Activated CD4-positive, alpha-beta memory T cell treated with anti-CD3 and anti-CD28 coated beads for 36 hours (primary cell): ENCODE data around the gene PLBD2. TPM values are rescaled to one million over a fixed set of nuclear protein-coding genes. Genes with fewer than 3 reads are reported as not detected.
A peak's percentile ranks its signal among the peaks of the same experiment; 100 is the strongest.

ENCODE experiments used
- CTCF ChIA-PET: fragments of 350-600 bp; sonication (Branson Sonifier 250); formaldehyde crosslinking; loops from one replicate; lab custom pipeline; 2021; ENCODE audit warnings: antibody characterized with exemption, inconsistent platforms; lab: Charles Lee
- POLR2A ChIA-PET: fragments of 350-600 bp; sonication (Branson Sonifier 250); formaldehyde crosslinking; loops from one replicate; lab custom pipeline; 2021; ENCODE audit warnings: antibody characterized with exemption; lab: Charles Lee
- DNase-seq: peaks from one replicate; pipeline ENCODE4 v3.0.0-alpha.2; 2020
- H3K27ac Mint-ChIP-seq: one replicate; pipeline ENCODE4 v1.8.0; 2021; ENCODE audit warnings: mixed read lengths
- H3K27me3 Mint-ChIP-seq: one replicate; pipeline ENCODE4 v1.8.0; 2021; ENCODE audit warnings: mixed read lengths
- H3K36me3 Mint-ChIP-seq: one replicate; pipeline ENCODE4 v1.8.0; 2021; ENCODE audit warnings: mixed read lengths
- H3K4me1 Mint-ChIP-seq: one replicate; pipeline ENCODE4 v1.8.0; 2021; ENCODE audit warnings: low read depth, mixed read lengths
- H3K4me3 Mint-ChIP-seq: one replicate; pipeline ENCODE4 v1.8.0; 2021; ENCODE audit warnings: mild to moderate bottlenecking, mixed read lengths
- H3K9me3 Mint-ChIP-seq: one replicate; pipeline ENCODE4 v1.8.0; 2021; ENCODE audit warnings: mixed read lengths
- intact Hi-C: fragments of 100-400 bp; cut with micrococcal nuclease; formaldehyde crosslinking; loops from one replicate; pipeline ENCODE4 v1.15.1; 2023
- total RNA-seq, 2 experiments: library from RNA; stranded (reverse); gene quantifications; one replicate each; pipeline ENCODE4 v1.2.3, GENCODE V29; 2021

PLBD2 gene
- total RNA-seq, 2 experiments from 2014 or later: 18.3 to 18.8 TPM

DNA sequence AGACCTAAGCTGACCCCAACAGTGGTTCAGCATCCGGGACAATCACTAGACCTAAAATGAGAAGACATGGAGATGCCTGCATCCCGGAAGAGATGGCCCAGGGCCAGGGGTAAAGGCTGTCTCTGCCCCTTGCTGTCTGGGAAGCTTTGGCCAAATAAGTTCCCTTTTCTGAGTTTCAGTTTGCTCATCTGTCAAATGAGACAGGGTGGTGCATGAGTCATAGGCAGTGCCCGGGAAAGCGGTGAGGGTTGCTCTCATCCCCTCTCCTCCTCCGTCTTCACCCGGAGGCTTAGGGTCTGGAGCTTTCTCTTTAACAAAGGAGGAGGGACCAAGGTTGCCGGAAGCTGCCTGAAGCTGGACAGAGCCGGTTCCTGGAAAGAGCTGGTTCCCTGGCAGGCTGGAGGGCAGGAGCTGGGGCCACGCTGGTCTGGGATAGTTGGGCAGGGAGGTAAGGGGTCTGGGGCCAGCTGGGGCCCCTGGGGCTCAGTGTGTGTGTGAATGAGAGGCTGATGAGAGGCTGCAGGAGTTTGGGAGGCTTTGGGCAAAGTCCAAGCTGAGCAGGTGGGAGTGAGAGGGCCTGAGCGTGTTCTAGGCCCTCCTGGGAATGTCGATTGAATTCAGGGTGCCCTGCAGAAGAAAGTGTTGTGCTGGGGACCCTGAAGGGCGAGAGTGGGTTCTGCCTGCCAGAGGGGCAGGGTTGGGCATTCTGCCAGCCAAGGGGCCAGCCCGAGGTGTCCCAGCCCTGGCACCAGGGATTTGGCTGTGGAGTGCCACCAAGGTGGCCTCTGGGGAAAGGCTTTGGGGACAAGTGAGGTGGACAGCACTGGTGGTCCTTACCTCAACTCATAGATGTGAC is 63.9 kb downstream of the PLBD2 start, which contains the start of gene SDSL:
Gene SDSL (plus strand): TSS at position 351 of the 856 bp plus-strand sequence. CDS start 5,603 bp downstream, outside the sequence.
- H3K27ac Mint-ChIP-seq: no peak within 1 kb of the TSS
- POLR2A ChIA-PET: no interaction called here

DNA sequence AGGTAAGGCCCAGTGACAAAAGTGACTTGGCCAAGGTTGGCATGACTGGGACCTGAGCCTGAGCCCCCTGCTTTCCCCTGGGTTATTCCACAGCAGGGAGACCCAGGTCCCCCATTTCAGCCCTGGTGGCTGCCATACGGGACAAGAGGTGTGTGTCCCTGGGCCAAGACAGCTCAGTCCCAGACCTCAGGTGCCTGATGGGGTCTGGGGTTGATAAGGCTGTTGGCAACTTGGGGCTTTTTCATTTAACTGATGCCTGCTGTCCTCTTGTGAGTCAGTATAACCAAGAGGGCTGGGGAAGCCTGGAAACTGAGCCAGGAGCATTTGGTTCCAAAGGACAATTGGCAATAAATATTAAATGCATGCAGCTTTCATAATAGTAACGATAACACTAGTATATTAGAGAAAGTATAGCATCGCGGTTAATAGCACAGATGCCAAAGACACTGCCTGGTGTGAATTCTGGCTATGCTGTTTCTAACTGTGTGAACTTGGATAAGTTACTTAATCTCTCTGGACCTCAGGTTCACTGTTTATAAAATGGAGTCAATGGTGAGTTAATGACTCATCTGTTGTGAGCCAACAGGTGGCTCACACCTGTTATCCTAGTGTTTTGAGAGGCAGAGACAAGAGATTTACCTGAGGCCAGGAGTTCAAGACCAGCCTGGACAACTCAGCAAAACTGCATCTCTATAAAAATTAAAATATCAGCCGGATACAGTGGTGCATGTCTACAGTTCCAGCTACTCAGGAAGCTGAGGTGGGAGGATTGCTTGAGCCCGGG is 64.7 kb downstream of the PLBD2 start:
- Mint-ChIP-seq H3K4me3 (no peak overlapping the region), H3K9me3 (no peaks in the 10 kb centered on the region), H3K36me3 (no peaks in the 10 kb centered on the region), H3K4me1 (peaks cover 9% of the 10 kb centered on the region), H3K27ac (no peak overlapping the region), H3K27me3 (peaks cover 5% of the 10 kb centered on the region)
- no peak for DNase-seq
- CTCF ChIA-PET: interaction anchor here (1.0 kb wide), 1 partner anchor 215 kb away, joined by 3 read pairs; no protein-coding TSS in a partner anchor
- POLR2A ChIA-PET: no interaction called here
- intact Hi-C loops: no loop called here

More for the DNA sequence above, 63.9 kb downstream of the PLBD2 start, which contains the start of gene SDSL:
- Mint-ChIP-seq H3K27me3 (peaks cover 5% of the 10 kb centered on the region), H3K9me3 (no peaks in the 10 kb centered on the region), H3K4me1 (peaks cover 9% of the 10 kb centered on the region), H3K4me3 (no peak within 1 kb of the TSS), H3K36me3 (no peaks in the 10 kb centered on the region)
- intact Hi-C loops: no loop called here
- CTCF ChIA-PET: interaction anchor here (0.7 kb wide), 1 partner anchor 24 kb away, joined by 3 read pairs; no protein-coding TSS in a partner anchor
- peak; percentile 67 for DNase-seq

DNA sequence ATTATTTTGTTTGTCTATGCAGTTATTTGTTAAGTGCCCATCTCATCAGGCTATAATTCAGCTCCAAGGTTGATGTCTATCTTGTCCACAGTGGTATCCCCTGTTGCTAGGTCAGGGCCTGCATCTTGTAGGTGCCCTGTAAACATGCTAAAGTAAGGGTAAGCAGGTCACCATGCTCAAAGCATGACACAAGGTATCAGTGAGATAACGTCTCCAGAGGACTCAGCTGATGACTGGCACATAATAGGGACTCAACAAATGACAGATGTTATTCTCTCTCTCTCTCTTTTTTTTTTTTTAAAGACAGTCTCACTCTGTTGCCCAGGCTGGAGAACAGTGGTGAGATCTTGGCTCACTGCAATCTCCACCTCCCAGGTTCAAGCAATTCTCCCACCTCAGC is 66.1 kb downstream of the PLBD2 start:
- intact Hi-C loops: loop anchor here (2.0 kb wide), 1 partner anchor 112 kb away; no protein-coding TSS in a partner anchor
- POLR2A ChIA-PET: no interaction called here
- H3K36me3 Mint-ChIP-seq: no peaks in the 10 kb centered on the region

GRCh38 chr12:113424915-113425823 is 66.8 kb downstream of the PLBD2 start:
- H3K4me3 Mint-ChIP-seq: no peak overlapping the region
- peaks cover 9% of the 10 kb centered on the region for H3K4me1 Mint-ChIP-seq
- CTCF ChIA-PET: interaction anchor here (0.6 to 2.1 kb wide), 28 partner anchors 9 to 432 kb away, joined by 3 to 14 read pairs (median 4); partner anchors contain the start of genes SDS and SLC8B1
- DNase-seq: peak; percentile 76
- no peak overlapping the region for H3K27ac Mint-ChIP-seq
- POLR2A ChIA-PET: no interaction called here
- no peaks in the 10 kb centered on the region for H3K36me3 Mint-ChIP-seq
- peaks cover 7% of the 10 kb centered on the region for H3K27me3 Mint-ChIP-seq
- no peaks in the 10 kb centered on the region for H3K9me3 Mint-ChIP-seq
- intact Hi-C loops: loop anchor here (1.0 to 2.0 kb wide), 2 partner anchors 112 to 228 kb away; no protein-coding TSS in a partner anchor

More for the DNA sequence above, 66.1 kb downstream of the PLBD2 start:
- Mint-ChIP-seq H3K4me1 (peaks cover 9% of the 10 kb centered on the region), H3K27ac (no peak overlapping the region), H3K4me3 (no peak overlapping the region), H3K9me3 (no peaks in the 10 kb centered on the region), H3K27me3 (peaks cover 7% of the 10 kb centered on the region)
- CTCF ChIA-PET: interaction anchor here (0.6 to 2.1 kb wide), 15 partner anchors 8 to 432 kb away, joined by 3 to 14 read pairs (median 5); partner anchors contain the start of gene SLC8B1
- DNase-seq: no peak

- intact Hi-C loops: loop anchor here (1.0 to 2.0 kb wide), 2 partner anchors 113 to 229 kb away; no protein-coding TSS in a partner anchor
- Mint-ChIP-seq H3K27ac (no peak overlapping the region), H3K4me3 (no peak overlapping the region), H3K36me3 (no peaks in the 10 kb centered on the region), H3K4me1 (peaks cover 9% of the 10 kb centered on the region), H3K9me3 (no peaks in the 10 kb centered on the region), H3K27me3 (peaks cover 9% of the 10 kb centered on the region)
- ChIA-PET CTCF (interaction anchor here (0.6 to 2.1 kb wide), 27 partner anchors 9 to 433 kb away, joined by 3 to 14 read pairs (median 4); partner anchors contain the start of genes SDS and SLC8B1), POLR2A (no interaction called here)
- DNase-seq: no peak
Measured at GRCh38 chr12:113425960-113426453, 67.6 kb downstream of the PLBD2 start.

DNA sequence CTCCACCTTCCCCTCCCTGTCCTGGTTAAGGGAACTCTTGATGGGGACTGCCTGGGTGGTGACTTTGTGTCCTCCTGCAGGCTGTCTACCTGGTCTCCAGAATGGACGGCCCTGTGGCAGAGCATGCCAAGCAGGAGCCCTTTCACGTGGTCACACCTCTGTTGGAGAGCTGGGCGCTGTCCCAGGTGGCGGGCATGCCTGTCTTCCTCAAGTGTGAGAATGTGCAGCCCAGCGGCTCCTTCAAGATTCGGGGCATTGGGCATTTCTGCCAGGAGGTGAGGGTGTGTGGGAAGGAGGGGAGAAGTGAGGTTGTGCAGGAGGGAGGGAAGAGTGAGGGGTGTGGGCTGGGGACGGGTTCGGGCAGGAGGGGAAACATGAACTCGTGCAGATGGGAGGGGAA is 69.5 kb downstream of the PLBD2 start:
- H3K27ac Mint-ChIP-seq: no peak overlapping the region
- ChIA-PET POLR2A (no interaction called here), CTCF (no interaction called here)
- no peak for DNase-seq
- peaks cover 11% of the 10 kb centered on the region for H3K27me3 Mint-ChIP-seq
- H3K9me3 Mint-ChIP-seq: no peaks in the 10 kb centered on the region
- intact Hi-C loops: no loop called here
- H3K4me3 Mint-ChIP-seq: no peak overlapping the region
- H3K4me1 Mint-ChIP-seq: no peaks in the 10 kb centered on the region
- no peaks in the 10 kb centered on the region for H3K36me3 Mint-ChIP-seq

DNA sequence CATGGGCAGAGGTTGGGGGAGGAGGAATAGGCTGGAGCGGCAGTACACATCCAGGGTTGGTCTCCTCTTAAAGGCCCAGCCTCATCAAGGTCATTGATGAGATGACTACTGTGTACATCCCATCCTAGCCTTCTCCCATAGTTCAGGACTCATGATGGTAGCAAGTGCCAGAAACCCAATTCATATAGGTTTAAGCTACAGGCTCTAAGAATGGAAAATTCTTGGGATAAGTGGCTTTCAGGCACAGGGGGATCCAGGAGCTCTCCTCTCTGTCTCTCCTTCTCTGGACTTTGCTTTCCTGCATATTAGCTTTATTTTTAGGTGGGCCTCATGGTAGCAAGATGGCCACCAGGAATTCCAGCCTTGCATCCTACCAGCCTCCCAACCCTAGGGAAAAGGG is 70.1 kb downstream of the PLBD2 start:
- Mint-ChIP-seq H3K4me1 (no peaks in the 10 kb centered on the region), H3K36me3 (no peaks in the 10 kb centered on the region), H3K9me3 (no peaks in the 10 kb centered on the region), H3K27ac (no peak overlapping the region), H3K27me3 (peaks cover 11% of the 10 kb centered on the region), H3K4me3 (no peak overlapping the region)
- ChIA-PET CTCF (no interaction called here), POLR2A (no interaction called here)
- intact Hi-C loops: no loop called here
- DNase-seq: no peak

DNA sequence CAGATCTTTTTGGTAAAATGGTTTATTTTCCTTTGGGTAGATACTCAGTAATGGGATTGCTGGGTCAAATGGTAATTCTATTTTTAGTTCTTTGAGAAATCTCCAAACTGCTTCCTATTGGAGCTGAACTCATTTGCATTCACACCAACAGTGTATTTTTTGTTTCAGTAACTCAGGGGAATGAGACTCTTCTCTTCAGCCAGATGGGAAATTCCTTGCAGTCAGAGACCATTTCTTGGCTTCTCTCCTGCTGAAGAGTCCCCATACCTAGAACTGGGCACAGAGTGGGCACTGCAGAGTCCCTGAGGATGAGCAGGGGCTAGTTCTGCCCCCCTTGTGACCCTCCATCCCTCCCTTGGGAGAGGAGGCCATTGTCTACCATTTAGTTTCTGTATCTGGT is 74.6 kb downstream of the PLBD2 start:
- no peaks in the 10 kb centered on the region for H3K4me1 Mint-ChIP-seq
- no peak overlapping the region for H3K27ac Mint-ChIP-seq
- CTCF ChIA-PET: no interaction called here
- H3K4me3 Mint-ChIP-seq: no peak overlapping the region
- peaks cover 8% of the 10 kb centered on the region for H3K27me3 Mint-ChIP-seq
- no peaks in the 10 kb centered on the region for H3K9me3 Mint-ChIP-seq
- POLR2A ChIA-PET: no interaction called here
- no peak for DNase-seq
- intact Hi-C loops: no loop called here
- no peaks in the 10 kb centered on the region for H3K36me3 Mint-ChIP-seq

DNA sequence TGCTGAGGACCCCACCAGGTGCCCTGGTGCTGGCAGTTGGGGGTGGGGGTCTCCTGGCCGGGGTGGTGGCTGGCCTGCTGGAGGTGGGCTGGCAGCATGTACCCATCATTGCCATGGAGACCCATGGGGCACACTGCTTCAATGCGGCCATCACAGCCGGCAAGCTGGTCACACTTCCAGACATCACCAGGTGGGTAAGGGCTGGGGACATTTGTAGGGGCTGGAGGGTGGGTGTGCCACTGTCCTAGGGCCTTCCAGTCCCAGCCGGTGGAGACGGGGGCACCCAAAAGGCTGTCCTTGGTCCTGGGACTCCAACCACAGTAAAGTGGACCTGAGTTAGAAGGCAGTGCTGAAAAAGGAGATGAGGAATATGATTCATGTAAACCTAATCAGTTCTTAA is 77.0 kb downstream of the PLBD2 start:
- intact Hi-C loops: no loop called here
- DNase-seq: no peak
- POLR2A ChIA-PET: no interaction called here
- CTCF ChIA-PET: interaction anchor here (1.1 to 1.4 kb wide), 2 partner anchors 10 to 26 kb away, joined by 3 to 5 read pairs; no protein-coding TSS in a partner anchor
- no peaks in the 10 kb centered on the region for H3K36me3 Mint-ChIP-seq
- H3K9me3 Mint-ChIP-seq: no peaks in the 10 kb centered on the region
- no peaks in the 10 kb centered on the region for H3K4me1 Mint-ChIP-seq
- no peak overlapping the region for H3K27ac Mint-ChIP-seq
- H3K4me3 Mint-ChIP-seq: no peak overlapping the region
- H3K27me3 Mint-ChIP-seq: peaks cover 8% of the 10 kb centered on the region

- POLR2A ChIA-PET: no interaction called here
Measured at GRCh38 chr12:113436586-113436985, 78.2 kb downstream of the PLBD2 start.

More at GRCh38 chr12:113436586-113436985, 78.2 kb downstream of the PLBD2 start:
- Mint-ChIP-seq H3K27me3 (peaks cover 7% of the 10 kb centered on the region), H3K9me3 (no peaks in the 10 kb centered on the region), H3K4me3 (no peak overlapping the region), H3K4me1 (no peaks in the 10 kb centered on the region), H3K36me3 (no peaks in the 10 kb centered on the region), H3K27ac (no peak overlapping the region)
- intact Hi-C loops: no loop called here
- DNase-seq: no peak
- CTCF ChIA-PET: interaction anchor here (1.1 kb wide), 1 partner anchor 25 kb away, joined by 3 read pairs; no protein-coding TSS in a partner anchor
